ENCODE measurements around the gene GALNT13.

DNA sequence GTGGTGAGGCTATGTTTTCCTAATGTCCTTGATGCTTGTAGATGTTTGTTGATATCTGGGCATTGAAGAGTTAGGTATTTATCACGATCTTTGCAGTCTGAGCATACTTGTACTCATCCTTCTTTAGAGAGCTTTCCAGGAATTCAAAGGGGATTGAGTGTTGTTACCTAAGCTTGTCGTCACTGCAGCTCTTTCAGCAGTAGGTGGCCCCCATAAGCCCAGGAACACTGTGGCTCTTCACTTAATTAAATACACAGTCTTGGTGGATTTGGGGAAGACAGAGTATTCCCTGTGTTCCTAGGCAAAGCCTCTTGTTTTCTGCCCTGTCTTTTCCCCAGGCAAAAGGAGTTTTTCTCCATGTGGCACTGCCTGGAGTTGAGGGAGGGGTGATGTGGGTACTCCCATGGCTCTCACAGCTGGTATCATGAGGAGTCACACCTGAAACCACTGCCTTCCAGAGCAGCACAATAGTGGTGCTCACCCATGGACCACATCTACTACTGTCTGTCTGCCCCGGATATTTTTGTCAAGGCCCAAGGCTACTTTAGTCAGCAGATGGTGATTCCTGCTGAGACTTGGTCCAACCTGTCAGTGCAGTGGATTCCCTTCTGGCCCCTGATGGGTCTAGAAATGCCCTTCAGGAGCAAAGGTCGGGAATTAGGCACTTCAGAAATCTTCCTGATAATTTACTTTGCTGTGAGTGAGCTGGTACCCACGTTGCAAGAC is 95.7 kb downstream of the GALNT13 start:
- TF ChIP-seq POLR2A (IDR thresholded peaks at IDR 0.05): no peak
- TF ChIP-seq, protein P1, sequence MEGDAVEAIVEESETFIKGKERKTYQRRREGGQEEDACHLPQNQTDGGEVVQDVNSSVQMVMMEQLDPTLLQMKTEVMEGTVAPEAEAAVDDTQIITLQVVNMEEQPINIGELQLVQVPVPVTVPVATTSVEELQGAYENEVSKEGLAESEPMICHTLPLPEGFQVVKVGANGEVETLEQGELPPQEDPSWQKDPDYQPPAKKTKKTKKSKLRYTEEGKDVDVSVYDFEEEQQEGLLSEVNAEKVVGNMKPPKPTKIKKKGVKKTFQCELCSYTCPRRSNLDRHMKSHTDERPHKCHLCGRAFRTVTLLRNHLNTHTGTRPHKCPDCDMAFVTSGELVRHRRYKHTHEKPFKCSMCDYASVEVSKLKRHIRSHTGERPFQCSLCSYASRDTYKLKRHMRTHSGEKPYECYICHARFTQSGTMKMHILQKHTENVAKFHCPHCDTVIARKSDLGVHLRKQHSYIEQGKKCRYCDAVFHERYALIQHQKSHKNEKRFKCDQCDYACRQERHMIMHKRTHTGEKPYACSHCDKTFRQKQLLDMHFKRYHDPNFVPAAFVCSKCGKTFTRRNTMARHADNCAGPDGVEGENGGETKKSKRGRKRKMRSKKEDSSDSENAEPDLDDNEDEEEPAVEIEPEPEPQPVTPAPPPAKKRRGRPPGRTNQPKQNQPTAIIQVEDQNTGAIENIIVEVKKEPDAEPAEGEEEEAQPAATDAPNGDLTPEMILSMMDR (IDR thresholded peaks at IDR 0.05): no peak
